H1 (cell line): ENCODE results near the gene TRIM29. TPM values are rescaled to one million over a fixed set of nuclear protein-coding genes. Genes with fewer than 3 reads are reported as not detected.

Experiments
- CTCF ChIA-PET: fragments of 300-600 bp; sonication (Branson Sonifier 250); formaldehyde crosslinking; loops from one replicate; lab custom pipeline; 2021; ENCODE audit not compliant: partially characterized antibody; lab: Charles Lee
- POLR2A ChIA-PET: fragments of 300-600 bp; sonication (Branson Sonifier 250); formaldehyde crosslinking; loops from one replicate; lab custom pipeline; 2021; ENCODE audit warnings: inconsistent platforms; ENCODE audit not compliant: partially characterized antibody; lab: Charles Lee
- DNase-seq, 2 experiments: peaks; one replicate each; pipeline versions ENCODE4 v3.0.0 to v3.0.0-alpha.2; 2010 to 2022; ENCODE audit warnings: low spot score in 2 of 2, low read depth in 1 of 2, mixed read lengths in 1 of 2
- FAIRE-seq: peaks from 2 replicates; lab custom pipeline; 2011; peaks lifted over from hg19 to GRCh38; lab: Jason Lieb, UNC
- H2AFZ ChIP-seq: 2 replicates; pipeline ENCODE4 v1.8.1; 2012; ENCODE audit warnings: low read length, inconsistent platforms
- H2AK5ac ChIP-seq: 2 replicates; pipeline ENCODE4 v1.6.1; 2013; ENCODE audit warnings: low read depth, low read length
- H2BK120ac ChIP-seq: replicated peaks from 2 replicates; pipeline ENCODE3; 2013; ENCODE audit warnings: low read depth, low read length, inconsistent platforms
- H2BK12ac ChIP-seq: 2 replicates; pipeline ENCODE4 v1.6.1; 2013; ENCODE audit warnings: low read depth, low read length
- H2BK15ac ChIP-seq: 2 replicates; pipeline ENCODE4 v1.6.1; 2013; ENCODE audit warnings: low read length
- H2BK20ac ChIP-seq: 2 replicates; pipeline ENCODE4 v1.6.1; 2013; ENCODE audit warnings: low read length
- H2BK5ac ChIP-seq: 2 replicates; pipeline ENCODE4 v1.6.1; 2013; ENCODE audit warnings: low read depth, low read length
- H3K14ac ChIP-seq: 2 replicates; pipeline ENCODE4 v1.6.1; 2013; ENCODE audit warnings: inconsistent platforms; ENCODE audit not compliant: insufficient read length
- H3K18ac ChIP-seq: 2 replicates; pipeline ENCODE4 v1.6.1; 2013; ENCODE audit warnings: low read length; ENCODE audit errors: extremely low read depth
- H3K23ac ChIP-seq: 2 replicates; pipeline ENCODE4 v1.6.1; 2013; ENCODE audit warnings: inconsistent platforms; ENCODE audit not compliant: insufficient read length
- H3K23me2 ChIP-seq: 2 replicates; pipeline ENCODE4 v1.6.1; 2013; ENCODE audit warnings: low read depth, low read length
- H3K27ac ChIP-seq: 2 replicates; pipeline ENCODE4 v1.6.1; 2011; ENCODE audit warnings: low read depth, low read length, inconsistent platforms
- H3K27me3 ChIP-seq, 4 experiments: replicated peaks in 1 of 4; 1 replicate in 1 of 4; 2 replicates in 3 of 4; pipeline versions ENCODE4 v1.6.1 to v1.8.1; 2011 to 2013; ENCODE audit warnings: low read length in 3 of 4, mild to moderate bottlenecking in 3 of 4, inconsistent platforms in 2 of 4, mixed read lengths in 2 of 4, moderate library complexity in 1 of 4; ENCODE audit not compliant: control insufficient read depth in 3 of 4, insufficient read depth in 3 of 4; ENCODE audit errors: extremely low read depth in 1 of 4
- H3K36me3 ChIP-seq, 4 experiments: 2 replicates each; pipeline versions ENCODE4 v1.6.1 to v1.8.1; 2011 to 2013; ENCODE audit warnings: mild to moderate bottlenecking in 4 of 4, low read length in 3 of 4, moderate library complexity in 2 of 4, control low read depth in 1 of 4, inconsistent platforms in 1 of 4; ENCODE audit not compliant: insufficient read depth in 4 of 4, control insufficient read depth in 2 of 4
- H3K4ac ChIP-seq: replicated peaks from 2 replicates; pipeline ENCODE3; 2013; ENCODE audit warnings: low read length, low read depth, mixed read lengths, inconsistent platforms; ENCODE audit not compliant: insufficient read length
- H3K4me1 ChIP-seq, 4 experiments: replicated peaks in 1 of 4; 1 replicate in 1 of 4; 2 replicates in 3 of 4; pipeline versions ENCODE4 v1.6.1 to v1.8.1; 2011 to 2013; ENCODE audit warnings: low read length in 3 of 4, inconsistent platforms in 2 of 4, mixed read lengths in 1 of 4; ENCODE audit not compliant: insufficient read depth in 4 of 4, control insufficient read depth in 3 of 4
- H3K4me2 ChIP-seq, 2 experiments: 2 replicates each; pipeline versions ENCODE4 v1.6.1 to v1.8.1; 2011 to 2013; ENCODE audit warnings: low read depth in 2 of 2, low read length in 2 of 2, control low read depth in 1 of 2, inconsistent platforms in 1 of 2, mild to moderate bottlenecking in 1 of 2; ENCODE audit not compliant: insufficient read depth in 1 of 2
- H3K4me3 ChIP-seq, 4 experiments: fragments of 200-600, 300-600 bp in 1 of 4; sonication (generic), shearing (Covaris generic), sonication (Bioruptor Twin) in 1 of 4; 2 replicates each; pipeline versions ENCODE4 v1.5.1 to v1.8.1; 2011 to 2016; ENCODE audit warnings: low read length in 4 of 4, low read depth in 3 of 4, control low read depth in 2 of 4, inconsistent platforms in 2 of 4, mild to moderate bottlenecking in 2 of 4, mixed read lengths in 1 of 4, moderate library complexity in 1 of 4; ENCODE audit not compliant: insufficient read depth in 2 of 4; ENCODE audit errors: extremely low read depth in 1 of 4
- H3K56ac ChIP-seq: replicated peaks from 2 replicates; pipeline ENCODE3; 2013; ENCODE audit warnings: low read depth, mild to moderate bottlenecking, mixed read lengths, low read length, inconsistent platforms; ENCODE audit not compliant: insufficient read length
- H3K79me1 ChIP-seq: 2 replicates; pipeline ENCODE4 v1.6.1; 2013; ENCODE audit warnings: low read depth, low read length, control low read depth
- H3K79me2 ChIP-seq, 2 experiments: 2 replicates each; pipeline versions ENCODE4 v1.6.1 to v1.8.1; 2012 to 2013; ENCODE audit warnings: low read length in 2 of 2, mild to moderate bottlenecking in 2 of 2, inconsistent platforms in 1 of 2; ENCODE audit not compliant: insufficient read depth in 2 of 2, control insufficient read depth in 1 of 2
- H3K9ac ChIP-seq, 4 experiments: replicated peaks in 1 of 4; 1 replicate in 1 of 4; 2 replicates in 3 of 4; pipeline versions ENCODE4 v1.6.1 to v1.8.1; 2011 to 2013; ENCODE audit warnings: low read depth in 3 of 4, low read length in 3 of 4, control low read depth in 2 of 4, mild to moderate bottlenecking in 2 of 4, moderate library complexity in 2 of 4, inconsistent platforms in 1 of 4; ENCODE audit errors: extremely low read depth in 1 of 4
- H3K9me3 ChIP-seq, 2 experiments: 2 replicates each; pipeline versions ENCODE4 v1.6.1 to v1.8.1; 2012 to 2013; ENCODE audit warnings: mild to moderate bottlenecking in 2 of 2, moderate library complexity in 2 of 2, control low read depth in 1 of 2, inconsistent platforms in 1 of 2, low read depth in 1 of 2, low read length in 1 of 2, mixed read lengths in 1 of 2; ENCODE audit not compliant: insufficient read depth in 2 of 2
- H4K20me1 ChIP-seq, 2 experiments: replicated peaks in 1 of 2; 2 replicates each; pipeline versions ENCODE3 to v1.8.1; 2011 to 2013; ENCODE audit warnings: inconsistent platforms in 2 of 2, low read length in 2 of 2, mild to moderate bottlenecking in 1 of 2; ENCODE audit not compliant: insufficient read depth in 2 of 2, control insufficient read depth in 1 of 2
- H4K5ac ChIP-seq: 2 replicates; pipeline ENCODE4 v1.6.1; 2013; ENCODE audit warnings: low read length, low read depth, mixed read lengths, inconsistent platforms; ENCODE audit not compliant: insufficient read length
- H4K8ac ChIP-seq: 2 replicates; pipeline ENCODE4 v1.8.0; 2013; ENCODE audit warnings: mild to moderate bottlenecking, moderate library complexity, low read length, inconsistent platforms; ENCODE audit not compliant: insufficient read depth; ENCODE audit errors: extremely low read depth
- H4K91ac ChIP-seq: replicated peaks from 2 replicates; pipeline ENCODE3; 2013; ENCODE audit warnings: low read length, mixed read lengths, inconsistent platforms; ENCODE audit not compliant: insufficient read length
- BACH1 ChIP-seq: IDR thresholded peaks from 2 replicates; pipeline ENCODE4 v1.6.1; 2012; ENCODE audit warnings: low read length, improper control_type of control experiment
- BRCA1 ChIP-seq: IDR thresholded peaks from 2 replicates; pipeline ENCODE4 v1.6.1; 2012; ENCODE audit warnings: low read depth, low read length, improper control_type of control experiment
- CBX5 ChIP-seq: fragments of 300-800, 300-1000 bp; sonication (generic); IDR thresholded peaks from 2 replicates; pipeline ENCODE4 v1.7.1; 2016; ENCODE audit warnings: antibody characterized with exemption, low read length, low read depth
- CBX8 ChIP-seq: fragments of 300-800, 300-1000 bp; sonication (generic); IDR thresholded peaks from 2 replicates; pipeline ENCODE4 v1.7.1; 2016; ENCODE audit warnings: low read depth, low read length, borderline replicate concordance
- CHD1 ChIP-seq: IDR thresholded peaks from 2 replicates; pipeline ENCODE4 v1.6.1; 2012; ENCODE audit warnings: low read depth, low read length, improper control_type of control experiment
- CTCF ChIP-seq, 3 experiments: IDR thresholded peaks; 1 replicate in 2 of 3; 2 replicates in 1 of 3; pipeline versions ENCODE4 v1.5.1 to v1.6.1; 2011; ENCODE audit warnings: low read length in 3 of 3, mild to moderate bottlenecking in 3 of 3, inconsistent platforms in 2 of 3, low read depth in 1 of 3, moderate library complexity in 1 of 3; ENCODE audit not compliant: insufficient read depth in 1 of 3; ENCODE audit errors: control extremely low read depth in 1 of 3
- JUND ChIP-seq: IDR thresholded peaks from 2 replicates; pipeline ENCODE4 v1.6.1; 2011; ENCODE audit warnings: mild to moderate bottlenecking, improper control_type of control experiment, low read length
- PHF8 ChIP-seq: fragments of 200-600 bp; sonication (generic); conservative IDR thresholded peaks from 2 replicates; pipeline ENCODE4 v1.7.1; 2012; ENCODE audit warnings: low read depth, mild to moderate bottlenecking, inconsistent platforms, low read length, moderate library complexity
- RAD21 ChIP-seq, 2 experiments: IDR thresholded peaks in 1 of 2; conservative IDR thresholded peaks in 1 of 2; 2 replicates each; pipeline ENCODE4 v1.6.1; 2011; ENCODE audit warnings: low read depth in 2 of 2, low read length in 2 of 2, improper control_type of control experiment in 1 of 2, inconsistent platforms in 1 of 2, mild to moderate bottlenecking in 1 of 2, moderate library complexity in 1 of 2
- TAF7 ChIP-seq: optimal IDR thresholded peaks from 2 replicates; pipeline ENCODE3; 2011; ENCODE audit warnings: low read depth, mild to moderate bottlenecking, inconsistent platforms, low read length, moderate library complexity, borderline replicate concordance
- YY1 ChIP-seq: IDR thresholded peaks from 2 replicates; pipeline ENCODE4 v1.6.1; 2011; ENCODE audit warnings: low read depth, mild to moderate bottlenecking, low read length
- WGBS, 2 experiments: shearing (Covaris generic) in 1 of 2; methylation state at CpG; one replicate each; pipeline versions ENCODE4 v1.1.6 to v1.1.7; 2013 to 2015; ENCODE audit warnings: low lambda C conversion rate in 2 of 2, mixed read lengths in 2 of 2, inconsistent platforms in 1 of 2, low coverage in 1 of 2, missing lambda C conversion rate in 1 of 2; ENCODE audit not compliant: insufficient replicate concordance in 2 of 2, insufficient coverage in 1 of 2, insufficient read length in 1 of 2; ENCODE audit errors: extremely low coverage in 1 of 2, missing lambda C conversion rate in 1 of 2; 5-methylcytosine and 5-hydroxymethylcytosine counted together
- polyA plus RNA-seq, 7 experiments: library from polyadenylated mRNA; depleted of rRNA in 3 of 7; stranded (reverse) in 5 of 7; unstranded in 2 of 7; fragments of >200 nt in 5 of 7; fragments of 200-250 nt in 2 of 7; gene quantifications; 1 replicate in 5 of 7; 2 replicates in 1 of 7; 4 replicates in 1 of 7; pipeline versions ENCODE4 v1.2.1 to v1.2.3, GENCODE V29; 2011 to 2013; ENCODE audit warnings: missing spikeins in 2 of 7, mixed read lengths in 2 of 7
- total RNA-seq: library from RNA; stranded (reverse); fragmentation: NEBNext Ultra II Directional; extraction: Animal tissue kit (Norgen Biotek cat#: 25700); gene quantifications from 2 replicates; pipeline ENCODE4 v1.2.1, GENCODE V29; 2021

The TRIM29 gene
- total and polyA plus RNA-seq, 2 of the 8 experiments (the other 6 are each of a cell fraction or from before 2014, with no cell fraction given) = 0.17 to 0.43 TPM

GRCh38 chr11:120125024-120125423, 12.9 kb downstream of the TRIM29 start:
- H3K79me2 ChIP-seq = no peaks in the 10 kb centered on the region
- H4K8ac ChIP-seq = no peak overlapping the region
- H3K9ac ChIP-seq = no peak overlapping the region
- H4K5ac ChIP-seq = no peak overlapping the region
- H4K20me1 ChIP-seq = no peaks in the 10 kb centered on the region
- H3K27me3 ChIP-seq = peaks cover 0 to 2% (median 0%) of the 10 kb centered on the region in 4 experiments; a peak in 3 of 7 replicates
- H2BK20ac ChIP-seq = no peak overlapping the region
- H3K4me1 ChIP-seq = no peaks in the 10 kb centered on the region; a peak in 1 of 7 replicates
- H2AK5ac ChIP-seq = no peak overlapping the region
- no peak overlapping the region for H3K23ac ChIP-seq
- no peak overlapping the region for H4K91ac ChIP-seq
- H2BK12ac ChIP-seq = no peak overlapping the region
- no peak overlapping the region for H2BK5ac ChIP-seq
- no peak overlapping the region for H3K4ac ChIP-seq
- H3K9me3 ChIP-seq = peaks cover 0 to 7% of the 10 kb centered on the region in 2 experiments; a peak in 1 of 4 replicates
- H3K4me2 ChIP-seq = no peak overlapping the region
- H3K14ac ChIP-seq = no peak overlapping the region
- no peaks in the 10 kb centered on the region for H3K36me3 ChIP-seq
- TF ChIP-seq CTCF (IDR thresholded peaks at IDR 0.05; ENCODE audit: control extremely low read depth in 1 of 3, insufficient read depth in 1 of 3, low read depth in 1 of 3, low read length in 3 of 3) (no peak), JUND (no peak), TAF7 (no peak), BRCA1 (no peak), BACH1 (no peak), CBX5 (no peak), RAD21 (IDR thresholded peaks at IDR 0.05 in 1 of 2, conservative IDR thresholded peaks at IDR 0.05 in 1 of 2; ENCODE audit: low read depth in 2 of 2, low read length in 2 of 2) (no peak), CHD1 (no peak), CBX8 (no peak), YY1 (no peak), PHF8 (no peak)
- WGBS, 2 experiments = 89% methylated on average over 5 of the region's 5 CpGs; no CpG with 5 or more reads in 1 of the 2 experiments
- no peak overlapping the region for H3K27ac ChIP-seq
- H3K79me1 ChIP-seq = no peaks in the 10 kb centered on the region
- no peak overlapping the region for H3K56ac ChIP-seq
- H2BK120ac ChIP-seq = no peak overlapping the region
- ChIA-PET CTCF (interaction anchor here (0.5 to 1.5 kb wide), 5 partner anchors 9 to 435 kb away, joined by 3 to 6 read pairs (median 4); no protein-coding TSS in a partner anchor), POLR2A (no interaction called here)
- no peak overlapping the region for H2AFZ ChIP-seq
- DNase-seq (no peak), FAIRE-seq (no peak)
- H2BK15ac ChIP-seq = no peak overlapping the region
- no peak overlapping the region for H3K4me3 ChIP-seq
- H3K18ac ChIP-seq = no peak overlapping the region
- no peaks in the 10 kb centered on the region for H3K23me2 ChIP-seq
